GM12892 (cell line): ENCODE results near the gene CENPU.

Source experiments
- POLR2A ChIP-seq: IDR thresholded peaks from 2 replicates; pipeline ENCODE4 v1.6.1; 2011; ENCODE audit warnings: low read depth, low read length, control low read depth
- POLR2AphosphoS5 ChIP-seq: IDR thresholded peaks from 2 replicates; pipeline ENCODE4 v1.6.1; 2011; ENCODE audit warnings: low read depth, low read length, control low read depth

- TF ChIP-seq POLR2A (no peak), POLR2AphosphoS5 (no peak)
Observed at GRCh38 chr4:184664445-184665210, 69.3 kb downstream of the CENPU start.
